Adipose tissue (tissue), 3 donors: ENCODE data around the gene LY6G5B. TPM values are rescaled to one million over a fixed set of nuclear protein-coding genes. Genes with fewer than 3 reads are reported as not detected.

Experiments
- H3K27ac ChIP-seq: one replicate; pipeline ENCODE4 v1.5.1; 2013; ENCODE audit warnings: low read depth, low read length
- WGBS, 3 donors: extraction: QIAGEN DNeasy Blood & Tissue Kit; methylation state at CpG; one replicate each; pipeline ENCODE4 v1.1.7; 2013; 5-methylcytosine and 5-hydroxymethylcytosine counted together
- polyA plus RNA-seq, 3 donors: library from polyadenylated mRNA; stranded (reverse); fragments of 200-250 nt; gene quantifications; one replicate each; pipeline ENCODE4 v1.2.3, GENCODE V29; 2013
- donor health status: healthy with polysubstance abuse.
- donor health status: Bipolar disorder and iron deficiency.
- donor health status: healthy.

Gene LY6G5B, protein sequence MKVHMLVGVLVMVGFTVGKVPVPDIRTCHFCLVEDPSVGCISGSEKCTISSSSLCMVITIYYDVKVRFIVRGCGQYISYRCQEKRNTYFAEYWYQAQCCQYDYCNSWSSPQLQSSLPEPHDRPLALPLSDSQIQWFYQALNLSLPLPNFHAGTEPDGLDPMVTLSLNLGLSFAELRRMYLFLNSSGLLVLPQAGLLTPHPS
- 1 to 10 TPM; 4.2 to 9.8 (median 4.8) TPM for polyA plus RNA-seq

DNA sequence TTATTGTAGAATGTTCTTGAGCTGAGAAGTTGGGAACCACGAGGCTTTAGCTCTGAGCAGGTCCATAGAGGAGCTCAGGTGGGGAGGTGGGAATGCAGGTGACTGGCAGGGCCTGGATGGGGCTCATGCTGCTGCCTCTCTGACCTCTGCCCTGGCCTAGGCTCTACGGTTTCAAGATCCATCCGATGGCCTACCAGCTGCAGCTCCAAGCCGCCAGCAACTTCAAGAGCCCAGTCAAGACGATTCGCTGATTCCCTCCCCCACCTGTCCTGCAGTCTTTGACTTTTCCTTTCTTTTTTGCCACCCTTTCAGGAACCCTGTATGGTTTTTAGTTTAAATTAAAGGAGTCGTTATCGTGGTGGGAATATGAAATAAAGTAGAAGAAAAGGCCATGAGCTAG, at the start of gene LY6G5B:
TSS of gene LY6G5B (plus strand) at position 301 of the 400 bp plus-strand sequence. CDS start 975 bp downstream, outside the sequence.
- WGBS, 3 donors: 83 to 88% (median 84%) methylated on average over 8 of the region's 8 CpGs
- no peak within 1 kb of the TSS for H3K27ac ChIP-seq

GRCh38 chr6:31620586-31621319, 49.0 kb upstream of the LY6G5B start, which contains the start of gene PRRC2A:
PRRC2A (plus strand) TSS chr6:31620715; CDS start chr6:31622790, 2,075 bp downstream.
- 0 to 1% (median 1%) methylated on average over 43 to 60 of the region's 67 CpGs for WGBS, 3 donors
- H3K27ac ChIP-seq: peak within 1 kb of the TSS; percentile 86

GRCh38 chr6:31621320-31621939, 48.3 kb upstream of the LY6G5B start:
- peak overlapping the region; percentile 86 for H3K27ac ChIP-seq
- 9 to 15% (median 14%) methylated on average over 15 of the region's 15 CpGs for WGBS, 3 donors

GRCh38 chr6:31621991-31622390, 47.8 kb upstream of the LY6G5B start:
- WGBS, 3 donors: 31 to 40% (median 39%) methylated on average over 4 of the region's 4 CpGs

DNA sequence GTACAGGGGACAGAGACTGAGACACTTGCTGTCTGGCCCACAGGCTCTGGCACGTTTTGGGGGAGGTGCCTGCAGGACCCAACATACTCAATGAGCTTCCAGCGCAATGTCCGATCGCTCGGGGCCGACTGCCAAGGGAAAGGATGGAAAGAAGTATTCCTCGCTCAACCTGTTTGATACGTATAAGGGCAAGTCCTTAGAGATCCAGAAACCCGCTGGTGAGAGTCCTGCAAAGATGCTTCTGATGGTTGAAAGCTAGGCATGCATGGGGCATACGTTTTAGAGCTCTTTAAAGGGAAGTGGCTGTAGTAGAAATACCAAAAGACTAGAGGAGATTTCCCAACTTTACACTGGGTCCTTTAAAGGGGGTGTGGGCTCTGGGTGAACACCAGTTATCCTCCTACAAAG, 47.1 kb upstream of the LY6G5B start:
- H3K27ac ChIP-seq: no peak overlapping the region
- WGBS, 3 donors: 43 to 57% (median 55%) methylated on average over 10 of the region's 10 CpGs

More at GRCh38 chr6:31621991-31622390, 47.8 kb upstream of the LY6G5B start:
- H3K27ac ChIP-seq: no peak overlapping the region

GRCh38 chr6:31624070-31624469, 45.7 kb upstream of the LY6G5B start:
- H3K27ac ChIP-seq: no peak overlapping the region
- WGBS, 3 donors: 88 to 90% (median 89%) methylated on average over 10 of the region's 10 CpGs

DNA sequence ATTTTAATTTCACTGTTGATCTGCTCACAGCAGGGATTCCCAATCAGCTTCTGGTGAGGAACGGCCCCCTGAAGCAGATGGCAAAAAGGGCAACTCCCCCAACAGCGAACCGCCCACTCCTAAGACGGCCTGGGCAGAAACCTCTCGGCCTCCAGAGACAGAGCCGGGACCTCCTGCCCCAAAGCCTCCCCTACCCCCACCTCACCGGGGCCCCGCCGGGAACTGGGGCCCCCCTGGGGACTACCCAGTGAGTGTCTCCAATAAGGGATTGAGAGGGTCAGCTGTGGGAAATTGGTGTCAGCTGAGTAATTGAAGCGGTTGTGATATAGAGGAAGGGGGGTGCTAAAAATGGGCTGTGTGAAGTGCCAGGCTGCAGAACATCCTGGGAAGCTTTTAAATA, 42.8 kb upstream of the LY6G5B start:
- WGBS, 3 donors: 87 to 93% (median 88%) methylated on average over 10 of the region's 10 CpGs
- no peak overlapping the region for H3K27ac ChIP-seq

GRCh38 chr6:31627690-31628287, 42.0 kb upstream of the LY6G5B start:
- 94 to 98% (median 98%) methylated on average over 19 of the region's 19 CpGs for WGBS, 3 donors

DNA sequence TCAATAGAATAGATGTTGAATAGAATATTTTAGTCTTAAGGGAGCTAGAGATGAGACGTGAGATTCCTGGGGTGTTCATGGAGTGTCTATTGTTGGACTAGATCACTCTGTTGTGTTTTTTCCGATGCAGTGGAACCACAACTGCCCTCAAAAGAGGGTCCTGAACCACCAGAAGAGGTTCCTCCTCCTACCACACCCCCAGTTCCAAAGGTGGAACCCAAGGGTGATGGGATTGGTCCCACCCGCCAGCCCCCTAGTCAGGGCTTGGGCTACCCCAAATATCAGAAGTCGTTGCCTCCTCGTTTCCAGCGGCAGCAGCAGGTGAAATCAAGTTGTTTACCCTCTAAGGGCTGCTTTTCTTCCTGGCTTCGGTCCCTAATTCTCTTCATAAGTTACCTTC, 40.8 kb upstream of the LY6G5B start:
- 91 to 93% (median 92%) methylated on average over 7 of the region's 7 CpGs for WGBS, 3 donors
- H3K27ac ChIP-seq: no peak overlapping the region

More at GRCh38 chr6:31627690-31628287, 42.0 kb upstream of the LY6G5B start:
- no peak overlapping the region for H3K27ac ChIP-seq

- H3K27ac ChIP-seq: no peak overlapping the region
- WGBS, 3 donors: 90 to 93% (median 92%) methylated on average over 25 of the region's 25 CpGs
Measured at GRCh38 chr6:31630177-31630934, 39.4 kb upstream of the LY6G5B start.

DNA sequence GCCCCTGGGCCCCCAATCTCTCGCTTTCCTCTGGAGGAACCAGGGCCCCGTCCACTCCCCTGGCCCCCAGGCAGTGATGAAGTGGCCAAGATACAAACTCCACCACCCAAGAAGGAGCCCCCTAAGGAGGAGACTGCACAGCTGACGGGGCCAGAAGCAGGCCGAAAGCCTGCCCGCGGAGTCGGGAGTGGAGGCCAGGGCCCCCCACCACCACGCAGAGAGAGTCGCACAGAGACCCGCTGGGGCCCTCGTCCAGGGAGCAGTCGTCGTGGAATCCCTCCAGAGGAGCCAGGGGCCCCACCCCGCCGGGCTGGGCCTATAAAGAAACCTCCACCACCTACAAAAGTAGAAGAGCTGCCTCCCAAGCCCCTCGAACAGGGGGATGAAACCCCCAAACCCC, 38.6 kb upstream of the LY6G5B start:
- 77 to 90% (median 83%) methylated on average over 15 to 16 of the region's 16 CpGs for WGBS, 3 donors
- no peak overlapping the region for H3K27ac ChIP-seq

GRCh38 chr6:31631681-31632278, 38.0 kb upstream of the LY6G5B start:
- WGBS, 3 donors: 89 to 92% (median 89%) methylated on average over 30 to 32 of the region's 32 CpGs
- no peak overlapping the region for H3K27ac ChIP-seq

GRCh38 chr6:31632279-31632946, 37.4 kb upstream of the LY6G5B start:
- no peak overlapping the region for H3K27ac ChIP-seq
- 90 to 94% (median 92%) methylated on average over 26 of the region's 26 CpGs for WGBS, 3 donors

DNA sequence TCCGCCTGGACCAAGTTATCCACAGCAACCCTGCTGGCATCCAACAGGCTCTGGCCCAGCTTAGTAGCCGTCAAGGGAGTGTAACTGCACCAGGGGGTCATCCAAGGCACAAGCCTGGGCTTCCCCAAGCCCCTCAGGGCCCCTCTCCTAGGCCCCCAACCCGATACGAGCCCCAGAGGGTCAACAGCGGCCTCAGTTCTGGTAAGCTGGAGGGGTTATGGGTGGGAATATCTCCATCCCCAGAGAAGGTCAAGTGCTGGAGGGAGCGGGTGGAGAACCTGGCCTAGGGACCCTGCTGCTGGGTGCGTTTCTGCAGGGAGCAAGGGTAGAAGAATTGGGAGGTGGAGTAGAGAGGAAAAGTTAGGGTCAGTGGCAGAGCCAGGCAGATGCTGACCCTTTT, 36.3 kb upstream of the LY6G5B start:
- no peak overlapping the region for H3K27ac ChIP-seq
- 87 to 92% (median 91%) methylated on average over 7 of the region's 7 CpGs for WGBS, 3 donors

- WGBS, 3 donors: 86 to 91% (median 86%) methylated on average over 3 of the region's 3 CpGs
- H3K27ac ChIP-seq: no peak overlapping the region
Measured at GRCh38 chr6:31634131-31634530, 35.6 kb upstream of the LY6G5B start.

GRCh38 chr6:31634969-31635575, 34.7 kb upstream of the LY6G5B start:
- no peak overlapping the region for H3K27ac ChIP-seq

More at GRCh38 chr6:31634969-31635575, 34.7 kb upstream of the LY6G5B start:
- 78 to 86% (median 81%) methylated on average over 11 of the region's 11 CpGs for WGBS, 3 donors
